Epithelial cell of prostate (primary cell): ENCODE data around the gene CLSTN2.

Source experiments
- DNase-seq: peaks from one replicate; pipeline ENCODE4 v3.0.0-alpha.2; 2011; ENCODE audit warnings: low read depth, low spot score
- H3K27ac ChIP-seq: fragments of 450-650 bp; 2 replicates; pipeline ENCODE4 v1.5.1; 2017; ENCODE audit warnings: mild to moderate bottlenecking

Gene CLSTN2

DNA sequence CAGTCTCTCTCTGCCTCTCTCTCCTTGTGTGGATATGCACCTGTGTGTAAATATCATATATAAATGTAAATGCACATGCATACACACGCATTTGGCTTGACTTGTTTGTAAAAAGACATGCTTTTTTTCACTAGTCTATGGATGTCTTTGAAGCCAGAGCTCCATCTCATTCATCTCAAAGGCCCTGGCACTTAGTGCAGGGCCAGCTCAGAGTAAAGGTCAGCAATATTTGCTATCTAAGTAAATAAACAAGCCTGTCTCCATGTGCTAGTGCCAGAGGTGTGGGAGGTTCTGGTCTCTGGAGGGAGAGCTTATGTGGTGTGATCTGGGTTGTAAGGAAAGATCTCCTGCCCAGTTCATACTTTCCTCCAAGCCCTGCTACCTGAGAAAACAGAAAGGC lies 5.6 kb downstream of the CLSTN2 start:
- DNase-seq = no peak
- no peak overlapping the region for H3K27ac ChIP-seq

DNA sequence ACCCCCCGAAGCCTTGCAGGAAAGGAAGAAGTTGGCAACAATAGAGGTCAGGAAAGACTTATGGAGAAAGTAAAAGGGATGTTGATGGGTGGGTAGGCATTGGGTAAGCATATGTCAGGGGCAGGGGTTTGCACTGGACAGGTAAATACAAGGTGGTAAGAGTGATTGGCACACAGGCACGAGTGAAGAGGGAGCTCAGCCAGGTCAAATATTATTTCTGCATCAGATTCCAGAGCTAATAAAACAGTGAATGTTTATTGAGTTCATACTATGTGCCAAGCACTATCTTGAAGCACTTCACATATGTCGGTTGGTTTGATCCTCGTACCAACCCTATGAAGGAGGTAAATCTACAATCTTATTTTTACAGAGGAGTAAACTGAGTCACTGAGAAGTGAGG lies 6.6 kb downstream of the CLSTN2 start:
- H3K27ac ChIP-seq = no peak overlapping the region
- no peak for DNase-seq

DNA sequence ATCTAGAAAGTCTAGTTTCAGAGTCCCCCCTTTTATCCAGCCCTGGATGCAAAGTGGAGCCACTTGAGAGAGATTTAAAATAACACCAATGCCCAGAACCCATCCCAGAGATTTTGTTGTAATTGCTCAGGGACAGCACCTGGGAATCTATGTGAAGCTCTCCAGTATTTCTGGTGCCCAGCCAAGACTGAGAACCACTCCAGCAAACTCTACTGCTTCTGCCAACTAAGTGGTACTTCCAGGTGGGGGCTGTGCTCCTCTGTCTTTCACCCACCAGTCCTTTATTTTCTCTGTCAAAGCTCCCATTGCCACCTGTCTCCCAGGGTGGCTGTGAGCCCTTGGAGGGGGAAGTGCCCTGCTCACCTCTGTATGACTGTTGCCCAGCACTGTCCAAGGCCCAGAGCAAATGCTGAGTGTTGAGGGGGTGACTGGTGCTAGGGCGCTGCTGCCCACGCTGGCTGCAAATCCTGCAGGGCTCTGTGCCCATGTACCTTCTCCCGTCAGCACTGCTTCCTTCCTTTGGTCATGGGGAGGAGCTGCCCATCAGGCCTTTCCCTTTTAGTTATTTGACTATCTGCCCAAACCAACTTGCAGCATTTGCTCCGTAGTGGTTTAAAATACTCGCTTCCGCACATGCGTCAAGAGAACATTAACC lies 9.4 kb downstream of the CLSTN2 start:
- no peak for DNase-seq
- no peak overlapping the region for H3K27ac ChIP-seq

DNA sequence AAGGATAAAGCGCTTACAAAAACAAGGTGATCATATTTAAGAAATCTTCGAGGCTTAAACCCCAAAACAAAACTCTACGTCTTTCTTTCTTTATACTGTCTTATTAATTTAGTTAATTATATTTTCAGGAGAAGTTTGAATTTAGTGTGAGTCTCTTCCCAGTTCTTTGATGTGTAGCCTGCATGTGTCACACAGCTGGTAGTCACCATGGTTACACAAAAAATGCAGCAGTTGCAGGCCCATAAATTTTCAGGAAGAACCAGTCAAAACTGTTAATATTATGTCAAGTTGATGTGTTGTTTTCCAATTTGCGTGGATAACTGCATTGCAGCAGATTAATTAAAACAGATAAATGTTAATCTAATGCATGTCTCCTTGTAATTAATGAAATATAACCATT lies 10.4 kb downstream of the CLSTN2 start:
- H3K27ac ChIP-seq = no peak overlapping the region
- DNase-seq = no peak

DNA sequence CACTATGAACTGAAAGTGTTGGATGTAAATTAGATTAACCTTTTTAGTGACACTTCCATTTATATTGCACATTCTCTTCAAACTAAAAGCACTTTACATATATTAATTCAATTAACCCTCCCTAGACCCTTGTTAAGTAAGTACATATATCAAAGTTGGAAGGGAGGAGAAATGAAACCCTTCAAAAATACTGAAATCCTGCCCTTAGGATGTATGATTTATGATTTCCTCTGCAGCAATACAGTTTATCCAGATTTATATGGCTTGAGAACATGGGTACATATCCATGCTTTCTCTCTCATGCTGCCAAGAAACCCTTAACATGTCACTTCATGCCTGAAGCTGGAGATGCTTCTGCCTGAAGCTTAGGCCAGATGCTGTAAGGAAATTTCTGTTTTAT lies 11.0 kb downstream of the CLSTN2 start:
- no peak overlapping the region for H3K27ac ChIP-seq
- no peak for DNase-seq

DNA sequence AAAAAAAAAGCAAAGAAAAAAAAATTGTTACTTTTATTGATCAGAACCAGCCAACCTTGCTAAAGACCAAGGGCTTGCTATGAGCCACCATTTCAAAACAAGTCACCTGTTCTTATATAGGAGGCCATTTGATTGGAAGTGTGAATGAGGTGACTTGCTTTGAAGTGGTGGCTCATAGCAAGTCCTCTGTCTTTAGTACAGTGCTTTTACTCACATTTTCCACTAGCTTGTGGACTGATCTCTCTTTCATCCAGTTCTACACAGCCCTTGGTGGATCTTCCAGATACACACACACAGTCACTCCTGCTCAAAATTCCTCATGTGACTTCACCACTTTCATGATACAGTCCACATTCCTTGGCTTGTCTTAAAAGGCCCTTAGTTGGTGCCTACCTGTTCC lies 13.5 kb downstream of the CLSTN2 start:
- H3K27ac ChIP-seq = no peak overlapping the region
- no peak for DNase-seq

DNA sequence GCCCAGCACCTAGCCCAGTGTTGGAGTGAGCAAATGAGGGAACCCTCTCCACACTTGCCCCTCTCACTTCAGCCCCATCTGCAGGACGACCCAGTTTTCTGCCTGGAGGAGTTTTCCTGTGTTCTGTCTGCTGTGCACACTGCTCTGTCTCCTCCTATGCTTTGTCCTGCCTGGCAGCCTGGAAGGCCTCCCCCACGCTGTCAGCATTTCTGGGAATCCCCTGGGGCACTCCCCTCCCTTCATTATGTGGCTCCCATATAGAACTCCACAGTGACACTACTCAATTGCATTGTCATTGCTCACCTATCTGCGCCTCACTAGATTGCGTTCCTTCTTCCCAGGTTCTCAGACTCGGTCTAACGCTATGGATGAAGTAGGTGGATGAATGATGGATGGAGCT lies 13.9 kb downstream of the CLSTN2 start:
- DNase-seq = no peak
- H3K27ac ChIP-seq = no peak overlapping the region

DNA sequence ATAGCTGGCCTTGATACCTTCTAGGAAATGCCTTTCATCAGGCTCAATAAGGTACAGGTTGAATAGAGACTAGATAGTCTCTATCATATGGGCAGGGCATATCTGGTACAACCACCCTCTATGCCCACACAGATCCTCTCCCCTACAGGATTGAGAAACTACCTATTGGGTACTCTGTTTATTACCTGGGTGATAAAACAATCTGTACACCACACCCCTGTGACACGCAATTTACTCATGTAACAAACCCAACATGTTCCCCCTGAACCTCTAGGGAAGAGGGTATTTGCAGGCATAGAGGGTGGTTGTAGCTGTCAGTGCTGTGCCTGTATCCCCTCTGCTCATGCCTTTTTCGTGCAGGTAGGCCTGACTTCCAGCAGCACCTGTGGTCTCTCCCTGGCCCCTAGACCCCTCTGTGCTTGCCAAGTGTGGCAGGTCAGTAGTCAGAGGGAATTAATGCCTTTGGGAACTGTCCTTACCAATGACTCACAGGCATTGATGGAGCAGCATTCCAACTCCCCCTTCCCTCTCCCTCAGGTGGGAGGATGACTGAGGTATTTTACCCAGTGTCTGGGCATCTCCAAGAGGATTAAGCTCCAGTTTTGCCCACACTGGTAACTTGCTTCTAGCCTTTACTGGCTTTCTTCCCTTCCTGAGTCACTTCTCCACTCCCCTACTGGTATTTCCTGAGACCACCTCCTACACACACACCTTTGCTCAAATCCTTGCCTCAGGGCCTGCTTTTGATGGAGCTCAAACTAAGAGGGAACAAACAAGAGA lies 18.3 kb downstream of the CLSTN2 start:
- DNase-seq = peak; percentile 33
- peak overlapping the region; percentile 31 for H3K27ac ChIP-seq

DNA sequence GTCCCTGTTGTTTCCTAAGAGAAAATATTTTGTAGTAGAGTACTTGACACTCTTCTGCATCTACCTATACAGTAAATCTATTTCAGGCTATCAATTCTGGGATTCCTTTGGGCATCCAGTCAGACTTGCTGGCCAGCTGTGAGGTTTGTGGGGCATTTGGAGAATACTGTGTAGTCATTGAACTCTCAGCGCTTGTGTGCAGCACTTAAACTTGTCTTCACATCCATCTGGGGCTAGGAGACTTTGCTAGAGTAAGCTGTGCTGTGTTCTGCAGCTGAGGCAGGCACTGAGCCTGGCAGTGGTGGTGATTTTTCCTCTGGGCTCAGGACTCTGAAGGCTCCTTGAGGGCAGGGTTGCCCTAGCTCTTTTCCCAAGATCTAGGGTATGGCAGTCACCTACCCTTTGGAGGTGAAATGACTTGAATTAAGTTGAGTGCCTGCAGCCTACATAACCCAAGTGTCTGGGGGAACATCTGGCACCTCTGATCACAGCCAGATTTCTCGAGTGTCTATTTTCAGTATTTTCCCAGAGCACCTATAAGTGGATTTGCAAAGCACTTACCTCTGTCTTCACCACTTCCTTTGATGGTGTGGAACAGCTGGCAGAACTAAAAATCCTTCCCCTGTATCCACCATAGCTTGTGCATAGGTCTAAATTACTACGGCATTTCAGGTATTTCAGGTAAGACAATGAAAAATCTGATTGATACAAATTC lies 19.3 kb downstream of the CLSTN2 start:
- H3K27ac ChIP-seq = no peak overlapping the region
- DNase-seq = no peak

DNA sequence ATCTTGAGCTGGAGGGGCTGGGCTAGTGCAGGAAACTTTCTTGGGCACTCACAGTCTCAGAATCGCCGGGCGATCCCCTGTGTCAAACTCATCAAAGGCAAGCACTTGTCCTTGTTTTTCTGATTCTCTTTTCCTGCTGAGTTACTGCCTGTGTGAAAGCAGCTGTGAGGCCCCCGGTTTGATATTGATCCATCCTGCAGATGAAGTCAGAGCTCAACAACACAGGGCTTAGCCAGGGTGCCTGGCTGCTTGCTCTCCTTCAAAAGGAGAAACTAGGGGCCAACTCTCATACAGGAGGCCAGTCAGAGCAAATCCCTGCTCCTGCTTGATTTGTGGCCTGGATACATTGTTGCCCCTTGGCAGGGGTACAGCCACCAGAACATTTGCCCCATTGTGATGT lies 22.9 kb downstream of the CLSTN2 start:
- no peak overlapping the region for H3K27ac ChIP-seq

DNA sequence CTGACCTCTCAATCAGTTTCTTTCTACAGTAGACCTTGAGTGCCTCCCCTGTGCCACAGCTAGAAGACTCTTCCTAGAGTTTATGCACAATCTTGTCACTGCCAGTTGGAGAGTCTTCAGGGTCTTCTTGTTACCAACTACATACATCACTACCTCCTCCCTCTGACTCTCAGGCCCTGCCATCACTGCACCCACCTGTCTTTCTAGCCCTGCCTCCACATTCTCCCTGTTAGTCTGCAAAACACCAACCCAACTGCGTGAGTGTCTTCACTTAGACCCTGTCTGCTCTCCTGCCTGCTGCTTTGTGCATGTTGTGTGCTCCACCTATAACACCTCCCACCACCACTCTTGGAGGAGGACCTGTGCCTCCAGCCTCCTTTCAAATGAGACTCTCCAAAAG lies 34.4 kb downstream of the CLSTN2 start:
- no peak for DNase-seq
- H3K27ac ChIP-seq = no peak overlapping the region

More for the DNA sequence above, 22.9 kb downstream of the CLSTN2 start:
- DNase-seq = no peak

DNA sequence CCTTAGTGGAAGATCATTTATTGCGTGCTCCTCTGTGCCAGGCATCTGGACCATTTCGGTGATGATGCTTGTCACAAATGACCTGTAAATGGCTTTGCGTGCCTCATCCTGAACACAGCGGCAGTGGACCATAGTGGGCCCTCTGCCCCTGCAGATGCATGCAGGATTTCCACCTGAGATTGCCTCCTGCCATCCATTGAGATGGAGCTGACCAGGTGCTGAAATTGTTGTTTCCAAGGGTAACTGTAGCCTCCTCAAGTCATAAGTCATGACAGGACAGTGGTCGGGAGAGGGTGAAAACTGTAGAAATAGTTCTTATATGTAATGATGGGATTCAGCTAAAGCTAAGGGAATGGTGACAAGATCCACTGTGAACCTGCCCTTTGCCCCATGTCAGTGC lies 35.5 kb downstream of the CLSTN2 start:
- H3K27ac ChIP-seq = no peak overlapping the region
- no peak for DNase-seq

DNA sequence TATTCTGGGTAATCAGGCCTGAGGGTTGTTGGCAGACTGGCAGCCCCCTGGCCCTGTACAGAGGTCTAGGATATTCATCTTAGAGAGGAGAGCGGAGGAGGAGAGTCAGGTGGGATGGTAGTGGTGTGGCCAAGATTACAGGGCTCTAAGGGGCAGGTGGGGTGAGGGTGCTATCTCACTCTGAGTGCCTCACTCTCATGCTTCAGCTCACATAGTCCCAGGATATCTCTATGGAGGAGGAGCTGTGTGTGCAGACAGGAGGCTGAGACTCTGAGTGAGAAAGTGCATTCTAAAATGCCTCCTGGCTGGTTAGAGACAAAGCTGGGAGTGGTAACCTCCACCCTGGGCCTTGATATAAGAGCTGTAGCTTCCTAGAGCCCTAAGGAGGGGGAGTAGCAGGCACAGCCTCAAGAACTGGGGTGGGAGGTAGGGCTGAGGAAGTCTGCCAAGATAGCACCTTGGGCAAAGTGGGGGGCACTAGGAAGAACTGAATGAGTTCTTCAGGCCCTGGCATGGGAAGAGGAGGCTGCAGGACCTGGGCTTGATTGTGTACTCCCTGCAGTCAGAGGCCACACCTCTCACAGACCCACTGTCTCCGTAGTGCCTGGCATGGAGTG lies 39.9 kb downstream of the CLSTN2 start:
- H3K27ac ChIP-seq = no peak overlapping the region
- no peak for DNase-seq

DNA sequence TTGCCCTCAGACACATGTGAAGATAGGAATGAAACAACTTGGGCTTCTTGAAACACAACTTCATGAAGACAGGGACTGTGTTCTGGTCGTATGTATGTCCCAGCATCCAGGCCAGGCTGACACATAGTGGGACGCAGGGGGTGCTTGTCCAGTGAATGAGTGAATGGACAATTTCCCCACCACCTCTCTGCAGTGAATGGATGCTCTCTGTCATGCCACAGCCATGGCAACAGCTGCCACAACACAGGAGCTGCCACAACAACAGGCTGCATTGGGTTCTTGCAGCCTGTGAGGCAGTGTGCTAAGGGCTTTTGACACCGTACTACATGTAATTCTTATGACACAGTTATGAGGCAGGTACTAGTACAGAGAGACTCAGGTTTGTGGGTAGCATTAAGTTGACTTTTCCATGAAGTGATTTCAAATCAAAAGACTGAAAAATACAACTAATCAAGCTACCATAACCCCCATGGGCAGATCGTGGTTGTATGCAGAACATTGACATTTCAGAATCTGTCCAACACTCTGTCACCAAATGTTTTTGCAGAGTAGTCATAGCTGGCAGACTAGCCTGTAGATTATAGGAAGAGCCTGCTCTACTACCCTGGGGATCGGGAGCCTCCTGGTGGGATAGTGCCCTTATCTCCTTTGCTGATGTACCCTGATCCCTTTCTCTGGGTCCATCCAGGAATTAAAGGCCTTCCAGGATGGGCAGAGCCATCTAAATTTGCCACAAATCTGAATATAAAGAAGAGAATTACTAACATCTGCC lies 40.8 kb downstream of the CLSTN2 start:
- no peak for DNase-seq
- no peak overlapping the region for H3K27ac ChIP-seq

DNA sequence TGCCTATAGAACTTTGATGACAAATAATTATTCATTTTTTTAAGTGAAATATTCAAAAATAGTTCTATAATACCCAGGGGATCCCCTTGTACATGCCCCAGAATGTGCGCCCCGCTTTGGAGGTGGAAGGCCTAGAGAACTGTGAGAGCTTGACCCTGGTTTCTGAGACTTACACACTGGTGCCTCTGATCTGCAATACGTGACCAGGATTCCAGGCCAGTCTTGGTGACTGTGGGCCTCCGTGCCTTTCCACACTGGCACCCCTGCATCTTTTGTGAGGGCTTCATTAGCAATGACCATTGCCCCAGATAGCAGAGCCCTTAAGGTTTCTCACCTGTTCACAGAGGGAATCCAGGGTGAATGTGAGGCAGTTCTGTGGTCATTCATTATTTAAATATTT lies 44.0 kb downstream of the CLSTN2 start:
- DNase-seq = no peak
- H3K27ac ChIP-seq = no peak overlapping the region

DNA sequence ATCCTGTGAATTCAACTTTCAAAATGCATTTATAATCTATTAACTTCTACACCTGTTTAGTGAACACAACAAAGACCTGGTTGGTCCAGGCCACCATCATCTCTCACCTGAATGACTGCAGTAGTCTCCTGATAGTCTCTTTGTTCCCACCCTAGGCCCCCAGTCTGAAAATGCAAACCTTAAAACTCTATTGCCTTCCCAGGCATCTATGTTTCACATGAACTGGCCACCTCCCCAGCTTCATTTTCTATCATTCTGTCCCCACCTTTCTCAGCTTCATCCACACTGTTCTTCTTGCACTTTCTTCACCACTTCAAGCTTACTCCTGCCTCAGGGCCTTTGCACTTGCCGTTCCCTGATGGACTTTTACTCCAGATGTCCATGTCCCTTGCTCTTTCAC lies 45.0 kb downstream of the CLSTN2 start:
- H3K27ac ChIP-seq = no peak overlapping the region
- DNase-seq = no peak

DNA sequence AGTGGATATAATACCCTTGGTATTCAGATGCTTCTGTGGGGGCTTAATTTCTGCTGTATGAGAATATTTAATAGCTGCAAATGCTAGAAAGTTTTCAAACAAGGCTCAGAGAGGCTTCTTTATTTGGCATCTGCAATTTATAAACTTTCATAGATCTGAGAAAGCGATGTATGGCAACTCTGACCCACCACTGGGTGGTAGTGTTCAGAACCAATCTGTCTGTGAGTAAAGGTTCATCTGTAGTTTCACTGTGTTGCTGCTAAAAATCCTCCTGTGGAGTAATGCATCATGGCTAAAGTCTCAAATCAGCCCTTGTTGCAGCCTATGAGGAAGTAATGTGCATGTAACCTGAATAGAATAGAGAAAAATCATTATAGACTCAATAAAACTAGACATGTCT lies 47.4 kb downstream of the CLSTN2 start:
- no peak for DNase-seq
- H3K27ac ChIP-seq = no peak overlapping the region

DNA sequence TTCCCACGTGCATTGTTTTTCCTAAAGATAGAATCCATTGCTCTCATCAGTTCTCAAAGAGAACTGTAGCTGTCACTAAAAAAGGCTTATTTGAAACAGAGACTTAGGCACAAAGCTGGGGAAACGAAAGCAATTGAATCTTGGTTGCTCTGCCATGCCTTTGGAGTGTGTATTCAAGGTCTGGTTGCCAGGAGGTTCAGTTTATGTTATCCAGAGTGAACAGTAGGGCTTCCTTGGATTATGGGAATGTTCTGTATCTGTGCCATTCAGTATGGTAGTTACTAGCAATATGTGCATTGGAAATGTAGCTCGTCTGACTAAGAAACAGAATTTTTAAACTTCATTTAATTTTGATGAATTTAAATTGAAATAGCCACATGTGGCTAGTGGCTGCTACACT lies 50.6 kb downstream of the CLSTN2 start:
- no peak for DNase-seq

DNA sequence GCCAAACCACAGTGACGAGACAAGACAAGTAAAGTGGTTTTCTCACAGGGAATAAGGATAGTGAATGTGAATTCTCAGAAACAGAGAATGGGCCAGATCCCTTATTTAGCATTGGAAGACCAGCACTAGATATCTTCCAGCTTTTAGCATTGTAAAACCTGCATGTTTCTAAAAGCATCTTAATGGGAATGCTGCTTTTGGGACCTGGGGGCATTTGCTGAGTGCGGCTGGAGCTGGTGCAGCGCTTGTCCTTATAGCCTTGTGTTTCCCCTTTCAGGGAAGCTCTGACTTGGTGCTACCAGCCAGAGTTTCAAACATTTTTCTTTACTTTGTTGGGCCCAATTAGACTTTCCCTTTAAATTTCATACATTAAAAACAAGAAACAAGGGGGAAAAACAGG lies 52.9 kb downstream of the CLSTN2 start:
- no peak for DNase-seq
- no peak overlapping the region for H3K27ac ChIP-seq

More for the DNA sequence above, 50.6 kb downstream of the CLSTN2 start:
- H3K27ac ChIP-seq = no peak overlapping the region

DNA sequence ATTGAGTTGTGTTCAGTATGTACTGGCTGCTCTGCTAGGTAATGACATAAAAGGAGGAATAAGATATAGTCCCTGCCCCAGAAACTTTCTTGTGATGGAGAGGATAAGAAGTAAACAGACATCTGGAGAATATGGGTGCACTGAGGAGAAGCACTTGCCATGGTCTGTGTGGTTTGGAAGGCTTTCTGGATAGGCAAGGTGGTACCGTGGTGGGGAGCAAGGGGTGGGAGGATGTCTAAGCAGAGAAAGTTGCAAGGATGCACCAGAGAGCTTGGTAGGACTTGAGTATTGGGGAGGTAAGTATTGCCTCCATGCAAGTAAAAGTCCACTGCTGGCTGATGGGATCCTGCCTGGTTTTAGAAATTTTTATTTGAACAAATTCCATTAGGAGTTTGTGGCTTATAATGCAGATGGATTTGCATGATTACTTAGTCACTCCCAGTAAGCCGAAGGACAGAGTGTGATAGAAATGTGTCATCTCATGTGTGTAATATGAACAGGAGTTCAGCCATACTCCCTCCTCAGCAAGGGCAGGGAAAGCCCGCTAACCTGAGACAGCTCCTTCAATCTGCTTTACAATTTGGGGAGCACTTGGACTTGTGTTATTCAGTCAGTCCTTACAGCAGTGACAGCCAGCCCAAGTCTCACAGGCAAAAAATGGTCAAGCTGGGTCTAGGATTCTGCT lies 53.6 kb downstream of the CLSTN2 start:
- DNase-seq = no peak
- H3K27ac ChIP-seq = no peak overlapping the region
